Stomach (tissue), 9 donors: ENCODE data around the gene IRF7. TPM values are rescaled to one million over a fixed set of nuclear protein-coding genes. Genes with fewer than 3 reads are reported as not detected.
A peak's percentile ranks its signal among the peaks of the same experiment; 100 is the strongest.
"Not testable (repeated sequence)": the region's sequence is repeated elsewhere in the genome, so short reads cannot be mapped to it uniquely, and the experiment has no call there.

ENCODE experiments used
- DNase-seq, 2 donors: peaks; one replicate each; pipeline versions ENCODE4 v3.0.0 to v3.0.0-alpha.2; 2013 to 2019
- H3K27ac ChIP-seq, 5 donors: fragments of 200-600 bp in 4 of 5; sonication (generic) in 4 of 5; one replicate each; pipeline ENCODE4 v1.5.1; 2013 to 2019; ENCODE audit warnings: mild to moderate bottlenecking in 1 of 5, moderate library complexity in 1 of 5
- H3K27me3 ChIP-seq, 3 donors: fragments of 200-600 bp; sonication (generic); one replicate each; pipeline ENCODE4 v1.5.1; 2017 to 2019; ENCODE audit warnings: mixed run types in 1 of 3
- H3K36me3 ChIP-seq, 4 donors: fragments of 200-600 bp; sonication (generic); 1 replicate in 3 of 4; 2 replicates in 1 of 4; pipeline ENCODE4 v1.5.1; 2016 to 2019
- H3K4me1 ChIP-seq, 4 donors: fragments of 200-600 bp; sonication (generic); one replicate each; pipeline ENCODE4 v1.5.1; 2016 to 2019
- H3K4me3 ChIP-seq, 4 donors: fragments of 200-600 bp; sonication (generic) in 3 of 4; one replicate each; pipeline ENCODE4 v1.5.1; 2016 to 2019; ENCODE audit warnings: mild to moderate bottlenecking in 1 of 4
- H3K9me3 ChIP-seq, 4 donors: fragments of 200-600 bp; sonication (generic); one replicate each; pipeline ENCODE4 v1.5.1; 2016 to 2019
- CTCF ChIP-seq, 7 experiments: fragments of 450-650 bp in 4 of 7; fragments of 200-600 bp in 3 of 7; sonication (generic) in 3 of 7; IDR thresholded peaks; one replicate each; pipeline ENCODE4 v1.5.1; 2016 to 2019; ENCODE audit warnings: antibody characterized with exemption in 7 of 7, control low read depth in 2 of 7, mild to moderate bottlenecking in 1 of 7
- EP300 ChIP-seq: sonication (generic); formaldehyde crosslinking; IDR thresholded peaks from one replicate; pipeline ENCODE4 v1.6.1; 2017; ENCODE audit warnings: antibody characterized with exemption
- POLR2A ChIP-seq, 4 donors: fragments of 450-650 bp; IDR thresholded peaks; one replicate each; pipeline ENCODE4 v1.6.1; 2016; ENCODE audit warnings: antibody characterized with exemption in 4 of 4, control low read depth in 2 of 4, mild to moderate bottlenecking in 1 of 4, moderate library complexity in 1 of 4
- POLR2AphosphoS5 ChIP-seq, 3 donors: sonication (generic); formaldehyde crosslinking; IDR thresholded peaks; one replicate each; pipeline ENCODE4 v1.6.1; 2016; ENCODE audit warnings: antibody characterized with exemption in 3 of 3
- WGBS, 5 donors: extraction: QIAGEN DNeasy Blood & Tissue Kit in 3 of 5; methylation state at CpG; one replicate each; pipeline versions ENCODE4 v1.1.5 to v1.1.7; 2013 to 2018; 5-methylcytosine and 5-hydroxymethylcytosine counted together
- intact Hi-C: fragments of 100-400 bp; cut with DNase I; formaldehyde crosslinking; loops from one replicate; pipeline ENCODE4 v1.15.1; 2023; ENCODE audit warnings: low total_unique reads
- polyA plus RNA-seq, 3 donors: library from polyadenylated mRNA; stranded (reverse); fragments of 200-250 nt; gene quantifications; one replicate each; pipeline ENCODE4 v1.2.3, GENCODE V29; 2013
- total RNA-seq, 5 donors: library from RNA; depleted of rRNA; stranded (reverse); fragments of >200 nt; gene quantifications; one replicate each; pipeline versions ENCODE4 v1.1.0 to v1.2.3, GENCODE V29; 2014 to 2016
- donor health status: healthy with polysubstance abuse.
- donor health status: Bipolar disorder and iron deficiency.
- donor health status: healthy.

Gene IRF7
- total and polyA plus RNA-seq, 8 donors, result 5.7 to 49.1 (median 33.7) TPM

DNA sequence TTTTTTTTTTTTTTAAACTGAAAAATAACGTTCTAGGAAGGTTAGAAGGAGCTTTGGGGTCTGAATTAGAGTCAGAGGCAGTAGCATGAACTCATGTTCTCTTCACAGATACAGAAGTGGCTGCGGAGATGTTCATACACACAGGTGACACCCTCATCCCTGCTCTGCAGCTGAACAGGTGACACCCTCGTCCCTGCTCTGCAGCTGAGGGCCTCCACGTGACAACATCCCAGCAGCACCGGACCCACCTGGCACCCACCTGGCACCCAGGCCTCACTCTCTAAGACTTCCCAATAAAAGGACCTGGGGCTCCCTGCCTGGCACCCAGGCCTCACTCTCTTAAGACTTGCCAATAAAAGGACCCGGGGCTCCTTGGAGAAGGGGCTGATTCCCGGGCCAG lies 41.1 kb upstream of the IRF7 start:
- Histone ChIP-seq H3K36me3 (peaks cover 6 to 83% (median 63%) of the 10 kb centered on the region in 4 donors), H3K4me1 (peaks cover 5 to 14% (median 7%) of the 10 kb centered on the region in 4 donors), H3K4me3 (no peak overlapping the region), H3K27me3 (no peaks in the 10 kb centered on the region), H3K27ac (no peak overlapping the region), H3K9me3 (no peaks in the 10 kb centered on the region)
- DNase-seq, result no peak
- 80 to 86% (median 84%) methylated on average over 5 to 7 of the region's 7 CpGs for WGBS, 5 donors
- TF ChIP-seq CTCF (IDR thresholded peaks at IDR 0.05), result no peak
- no peak for TF ChIP-seq POLR2A (IDR thresholded peaks at IDR 0.05)
- no peak for TF ChIP-seq EP300
- no peak for TF ChIP-seq POLR2AphosphoS5 (IDR thresholded peaks at IDR 0.05)
- intact Hi-C loops, result no loop called here

DNA sequence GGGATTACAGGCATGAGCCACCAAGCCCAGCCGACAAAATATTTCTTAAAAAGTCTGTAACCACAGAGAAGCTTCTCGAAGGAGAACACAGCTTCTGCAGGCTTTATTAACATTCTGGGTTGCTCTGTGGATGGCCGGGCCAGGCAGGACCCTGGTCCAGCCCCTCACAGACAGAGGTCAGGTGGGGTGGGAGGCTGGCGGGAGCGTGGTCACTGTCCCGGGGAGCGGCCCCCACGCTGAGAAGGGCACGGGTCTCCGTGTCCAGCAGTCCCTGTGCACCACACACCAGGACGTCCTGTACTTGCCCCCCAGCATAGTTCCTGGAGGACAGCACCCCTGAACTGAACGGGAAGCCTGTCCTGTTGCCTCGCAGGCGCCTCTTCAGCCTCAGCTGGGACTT lies 40.7 kb upstream of the IRF7 start:
- peaks cover 6 to 82% (median 62%) of the 10 kb centered on the region in 4 donors for H3K36me3 ChIP-seq
- no peak overlapping the region for H3K4me3 ChIP-seq
- intact Hi-C loops, result no loop called here
- DNase-seq, result no peak
- no peaks in the 10 kb centered on the region for H3K27me3 ChIP-seq
- 87 to 94% (median 92%) methylated on average over 12 to 14 of the region's 14 CpGs for WGBS, 5 donors
- no peak overlapping the region for H3K27ac ChIP-seq
- TF ChIP-seq CTCF (IDR thresholded peaks at IDR 0.05), result no peak
- TF ChIP-seq POLR2AphosphoS5 (IDR thresholded peaks at IDR 0.05), result no peak
- no peak for TF ChIP-seq EP300
- TF ChIP-seq POLR2A (IDR thresholded peaks at IDR 0.05), result no peak
- no peaks in the 10 kb centered on the region for H3K9me3 ChIP-seq
- H3K4me1 ChIP-seq, result peaks cover 5 to 14% (median 7%) of the 10 kb centered on the region in 4 donors

DNA sequence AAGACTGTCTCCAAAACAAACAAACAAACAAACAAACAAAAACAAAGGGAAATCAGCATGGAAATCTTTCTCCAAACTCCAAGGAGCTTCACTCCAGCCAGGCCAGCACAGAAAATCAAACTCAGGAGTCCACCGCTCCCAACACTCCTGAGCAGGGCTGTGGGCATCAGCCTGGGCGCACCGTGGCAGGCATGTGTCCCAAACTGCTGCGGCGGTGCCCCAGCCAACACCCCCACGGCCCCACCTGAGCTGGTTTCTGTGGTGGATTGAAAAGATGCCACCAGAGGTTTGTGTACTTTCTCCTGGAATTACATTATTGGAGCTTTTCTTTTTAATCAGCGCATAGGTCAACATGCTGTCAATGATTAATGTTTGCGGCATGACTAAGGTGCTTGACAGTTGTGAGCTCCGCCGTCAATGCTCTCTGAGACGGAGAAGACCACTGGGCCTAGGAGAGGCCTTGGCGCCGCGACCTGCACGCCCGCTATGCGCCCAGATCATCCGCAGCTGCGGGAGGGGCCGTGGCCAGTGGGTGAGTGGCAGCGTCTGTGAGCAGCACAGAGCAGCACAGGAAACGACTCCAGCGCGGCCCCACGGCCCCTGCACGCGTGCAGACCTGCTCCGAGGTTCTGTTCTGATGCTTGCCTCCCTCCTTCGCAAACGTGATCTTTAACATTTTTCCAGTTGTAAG lies 39.4 kb upstream of the IRF7 start:
- Histone ChIP-seq H3K27ac (no peak overlapping the region), H3K9me3 (no peaks in the 10 kb centered on the region), H3K27me3 (no peaks in the 10 kb centered on the region), H3K36me3 (peaks cover 6 to 80% (median 64%) of the 10 kb centered on the region in 4 donors), H3K4me1 (peaks cover 5 to 14% (median 7%) of the 10 kb centered on the region in 4 donors), H3K4me3 (no peak overlapping the region)
- TF ChIP-seq CTCF (IDR thresholded peaks at IDR 0.05), result no peak
- TF ChIP-seq POLR2A (IDR thresholded peaks at IDR 0.05), result no peak
- no peak for TF ChIP-seq EP300
- no peak for TF ChIP-seq POLR2AphosphoS5 (IDR thresholded peaks at IDR 0.05)
- 40 to 63% (median 54%) methylated on average over 16 to 30 of the region's 30 CpGs for WGBS, 5 donors
- intact Hi-C loops, result no loop called here
- peak in 1 of 2 donors; percentile 69 for DNase-seq

GRCh38 chr11:654444-654843 lies 38.7 kb upstream of the IRF7 start:
- DNase-seq, H3K27me3 ChIP-seq, H3K27ac ChIP-seq, intact Hi-C loops, H3K9me3 ChIP-seq, H3K4me3 ChIP-seq: not testable (repeated sequence)
- 84 to 94% (median 92%) methylated on average over 12 of the region's 12 CpGs for WGBS, 5 donors
- Histone ChIP-seq H3K36me3 (peaks cover 8 to 75% (median 60%) of the 10 kb centered on the region in 4 donors), H3K4me1 (peaks cover 5 to 14% (median 7%) of the 10 kb centered on the region in 4 donors)

DNA sequence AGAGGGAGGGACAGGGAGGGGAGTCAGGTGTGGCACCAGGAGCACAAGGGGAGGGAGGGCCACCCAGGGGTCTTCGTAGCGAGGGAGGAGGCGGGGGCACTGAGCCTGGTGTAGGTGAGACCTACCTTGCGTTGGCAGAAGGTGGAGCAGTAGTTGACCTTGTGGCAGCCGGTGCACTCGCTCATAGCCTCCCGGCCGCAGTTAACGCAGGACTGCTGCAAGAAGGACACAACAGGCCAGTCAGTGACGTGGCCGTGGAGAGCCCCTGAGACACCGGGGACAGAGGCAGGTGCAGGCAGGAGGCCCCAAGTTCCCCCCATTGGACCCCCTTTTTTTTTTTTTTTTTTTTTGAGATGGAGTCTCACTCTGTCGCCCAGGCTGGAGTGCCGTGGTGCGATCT lies 38.1 kb upstream of the IRF7 start:
- intact Hi-C loops, result no loop called here
- 89 to 94% (median 92%) methylated on average over 12 to 15 of the region's 15 CpGs for WGBS, 5 donors

DNA sequence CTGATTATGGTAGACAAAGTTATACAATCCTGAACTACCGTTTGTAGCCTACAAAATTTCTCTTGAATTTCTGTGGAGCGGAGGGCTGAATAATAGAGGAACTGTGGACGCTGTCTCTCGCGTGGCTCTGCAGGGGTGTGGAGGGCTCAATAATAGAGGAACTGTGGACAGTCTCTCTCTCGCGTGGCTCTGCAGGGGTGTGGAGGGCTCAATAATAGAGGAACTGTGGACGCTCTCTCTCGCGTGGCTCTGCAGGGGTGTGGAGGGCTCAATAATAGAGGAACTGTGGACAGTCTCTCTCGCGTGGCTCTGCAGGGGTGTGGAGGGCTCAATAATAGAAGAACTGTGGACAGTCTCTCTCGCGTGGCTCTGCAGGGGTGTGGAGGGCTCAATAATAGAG lies 37.4 kb upstream of the IRF7 start:
- 88 to 94% (median 91%) methylated on average over 13 to 14 of the region's 14 CpGs for WGBS, 5 donors
- H3K9me3 ChIP-seq, H3K27ac ChIP-seq, H3K27me3 ChIP-seq, H3K4me3 ChIP-seq, intact Hi-C loops, DNase-seq: not testable (repeated sequence)
- Histone ChIP-seq H3K36me3 (peaks cover 10 to 67% (median 48%) of the 10 kb centered on the region in 4 donors), H3K4me1 (peaks cover 5 to 14% (median 7%) of the 10 kb centered on the region in 4 donors)

More for the DNA sequence above, 38.1 kb upstream of the IRF7 start:
- Histone ChIP-seq H3K27me3 (no peaks in the 10 kb centered on the region), H3K27ac (no peak overlapping the region), H3K4me3 (no peak overlapping the region), H3K9me3 (no peaks in the 10 kb centered on the region), H3K4me1 (peaks cover 5 to 14% (median 7%) of the 10 kb centered on the region in 4 donors), H3K36me3 (peaks cover 10 to 74% (median 55%) of the 10 kb centered on the region in 4 donors)
- TF ChIP-seq EP300, result no peak
- no peak for TF ChIP-seq POLR2AphosphoS5 (IDR thresholded peaks at IDR 0.05)
- TF ChIP-seq POLR2A (IDR thresholded peaks at IDR 0.05), result no peak
- no peak for TF ChIP-seq CTCF (IDR thresholded peaks at IDR 0.05)
- no peak for DNase-seq
